Fibroblast of lung (primary cell): ENCODE data around the gene POU3F3. TPM values are rescaled to one million over a fixed set of nuclear protein-coding genes. Genes with fewer than 3 reads are reported as not detected.
A peak's percentile ranks its signal among the peaks of the same experiment; 100 is the strongest.

Experiments
- DNase-seq, 2 donors: peaks; one replicate each; pipeline versions ENCODE4 v3.0.0 to v3.0.0-alpha.2; 2010; ENCODE audit warnings: low read depth in 2 of 2
- H2AFZ ChIP-seq: 2 replicates; pipeline ENCODE4 v1.5.1; 2012; ENCODE audit warnings: low read length, control low read depth, inconsistent platforms
- H3K27ac ChIP-seq: 2 replicates; pipeline ENCODE4 v1.5.1; 2011; ENCODE audit warnings: low read length, control low read depth; ENCODE audit not compliant: insufficient read depth
- H3K27me3 ChIP-seq: 2 replicates; pipeline ENCODE4 v1.5.1; 2011; ENCODE audit warnings: mild to moderate bottlenecking, low read length; ENCODE audit not compliant: control insufficient read depth, insufficient read depth
- H3K36me3 ChIP-seq: 2 replicates; pipeline ENCODE4 v1.5.1; 2011; ENCODE audit warnings: low read length; ENCODE audit not compliant: control insufficient read depth, insufficient read depth
- H3K4me1 ChIP-seq: 2 replicates; pipeline ENCODE4 v1.5.1; 2011; ENCODE audit warnings: low read length; ENCODE audit not compliant: control insufficient read depth, insufficient read depth; ENCODE audit errors: extremely low read depth
- H3K4me2 ChIP-seq: 2 replicates; pipeline ENCODE4 v1.5.1; 2011; ENCODE audit warnings: low read length, control low read depth; ENCODE audit not compliant: insufficient read depth; ENCODE audit errors: extremely low read depth
- H3K4me3 ChIP-seq, 4 experiments: fragments of 200-600 bp in 1 of 4; sonication (generic) in 1 of 4; replicated peaks in 1 of 4; 2 replicates each; pipeline ENCODE4 v1.5.1; 2011 to 2016; ENCODE audit warnings: low read length in 4 of 4, low read depth in 3 of 4, mild to moderate bottlenecking in 3 of 4, control low read depth in 2 of 4, inconsistent platforms in 1 of 4, mixed read lengths in 1 of 4; ENCODE audit not compliant: insufficient read depth in 1 of 4; ENCODE audit errors: control extremely low read depth in 1 of 4
- H3K79me2 ChIP-seq: 2 replicates; pipeline ENCODE4 v1.5.1; 2012; ENCODE audit warnings: mild to moderate bottlenecking, low read length, inconsistent platforms; ENCODE audit not compliant: control insufficient read depth, insufficient read depth
- H3K9ac ChIP-seq: 2 replicates; pipeline ENCODE4 v1.5.1; 2011; ENCODE audit warnings: mild to moderate bottlenecking, low read length, control low read depth; ENCODE audit not compliant: insufficient read depth
- H3K9me3 ChIP-seq: 2 replicates; pipeline ENCODE4 v1.5.1; 2012; ENCODE audit warnings: low read depth, low read length; ENCODE audit not compliant: control insufficient read depth, insufficient read depth
- H4K20me1 ChIP-seq: 2 replicates; pipeline ENCODE4 v1.5.1; 2011; ENCODE audit warnings: low read length; ENCODE audit not compliant: control insufficient read depth, insufficient read depth; ENCODE audit errors: extremely low read depth
- EZH2 ChIP-seq: IDR thresholded peaks from 2 replicates; pipeline ENCODE4 v1.5.1; 2012; ENCODE audit warnings: low read length, control low read depth, mild to moderate bottlenecking; ENCODE audit errors: missing control alignments
- polyA plus RNA-seq, 2 donors: library from polyadenylated mRNA; depleted of rRNA in 1 of 2; stranded (reverse) in 1 of 2; unstranded in 1 of 2; fragments of >200 nt; gene quantifications; 2 replicates each; pipeline ENCODE4 v1.2.1, GENCODE V29; 2011 to 2012; ENCODE audit warnings: missing spikeins in 1 of 2
- total RNA-seq: library from RNA; depleted of rRNA; stranded (reverse); fragments of >200 nt; gene quantifications from 2 replicates; pipeline ENCODE4 v1.2.1, GENCODE V29; 2014
- TF ChIP-seq, protein P1 (sequence below), 2 donors: IDR thresholded peaks in 1 of 2; conservative IDR thresholded peaks in 1 of 2; 1 replicate in 1 of 2; 2 replicates in 1 of 2; pipeline ENCODE4 v1.5.1; 2011 to 2012; ENCODE audit warnings: low read length in 2 of 2, control low read depth in 1 of 2, inconsistent platforms in 1 of 2, low read depth in 1 of 2, mild to moderate bottlenecking in 1 of 2

POU3F3 gene
- total and polyA plus RNA-seq, 2 donors (not counting 1 experiment from before 2014, with no cell fraction given), result 0.01 TPM; not detected in 1

DNA sequence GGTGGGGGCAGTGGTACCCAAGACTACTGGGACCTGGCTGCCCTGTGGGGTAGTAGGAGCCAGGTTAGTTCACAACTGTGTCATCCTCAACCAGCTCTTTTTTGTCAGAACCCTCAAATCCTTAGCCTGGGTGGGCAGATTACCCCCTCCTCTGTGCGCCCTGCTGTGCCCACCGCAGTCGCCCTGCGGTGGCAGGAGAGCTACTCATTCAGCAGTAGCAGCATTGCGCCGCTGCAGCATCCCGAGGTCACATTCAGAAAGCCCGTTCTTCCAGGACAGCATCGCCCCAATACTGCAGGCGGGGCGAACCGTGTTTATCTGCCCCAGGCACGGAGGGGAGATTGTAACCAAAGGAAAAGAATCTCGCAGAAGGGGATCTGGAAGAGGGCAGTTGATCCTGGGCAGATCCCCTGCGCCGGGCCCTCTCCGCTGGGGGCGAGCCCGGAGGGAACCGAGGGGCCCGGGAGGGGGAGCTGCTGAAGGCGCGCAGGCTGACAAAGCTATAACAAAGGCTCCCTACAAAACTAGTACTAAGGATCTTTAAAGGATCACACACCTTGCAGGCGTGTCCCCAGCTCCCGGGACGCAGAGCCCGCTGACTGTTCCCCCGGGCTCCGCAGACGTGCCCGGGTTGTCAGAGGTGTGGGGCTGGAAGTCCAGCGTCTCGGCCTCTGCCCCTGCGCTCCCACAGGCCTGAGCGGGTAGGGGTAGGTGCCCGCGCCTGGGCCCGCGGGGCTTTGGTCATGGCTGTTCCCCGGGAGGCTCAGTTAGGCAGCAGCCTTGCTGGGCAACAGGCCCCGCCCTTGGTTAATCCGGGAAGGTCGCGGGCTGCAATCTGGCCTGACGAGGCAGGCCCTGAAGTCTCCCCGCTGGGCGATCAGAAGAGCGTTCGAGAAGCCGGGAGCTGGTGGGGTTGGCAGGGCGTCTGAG is 13.2 kb downstream of the POU3F3 start:
- H3K9ac ChIP-seq, result no peak overlapping the region
- DNase-seq, result peak in 1 of 2 donors; percentile 30
- no peaks in the 10 kb centered on the region for H3K79me2 ChIP-seq
- TF ChIP-seq EZH2, result no peak
- TF ChIP-seq, protein P1, sequence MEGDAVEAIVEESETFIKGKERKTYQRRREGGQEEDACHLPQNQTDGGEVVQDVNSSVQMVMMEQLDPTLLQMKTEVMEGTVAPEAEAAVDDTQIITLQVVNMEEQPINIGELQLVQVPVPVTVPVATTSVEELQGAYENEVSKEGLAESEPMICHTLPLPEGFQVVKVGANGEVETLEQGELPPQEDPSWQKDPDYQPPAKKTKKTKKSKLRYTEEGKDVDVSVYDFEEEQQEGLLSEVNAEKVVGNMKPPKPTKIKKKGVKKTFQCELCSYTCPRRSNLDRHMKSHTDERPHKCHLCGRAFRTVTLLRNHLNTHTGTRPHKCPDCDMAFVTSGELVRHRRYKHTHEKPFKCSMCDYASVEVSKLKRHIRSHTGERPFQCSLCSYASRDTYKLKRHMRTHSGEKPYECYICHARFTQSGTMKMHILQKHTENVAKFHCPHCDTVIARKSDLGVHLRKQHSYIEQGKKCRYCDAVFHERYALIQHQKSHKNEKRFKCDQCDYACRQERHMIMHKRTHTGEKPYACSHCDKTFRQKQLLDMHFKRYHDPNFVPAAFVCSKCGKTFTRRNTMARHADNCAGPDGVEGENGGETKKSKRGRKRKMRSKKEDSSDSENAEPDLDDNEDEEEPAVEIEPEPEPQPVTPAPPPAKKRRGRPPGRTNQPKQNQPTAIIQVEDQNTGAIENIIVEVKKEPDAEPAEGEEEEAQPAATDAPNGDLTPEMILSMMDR (conservative IDR thresholded peaks at IDR 0.05 in 1 of 2, IDR thresholded peaks at IDR 0.05 in 1 of 2; ENCODE audit: low read depth in 1 of 2, low read length in 2 of 2), result no peak
- no peaks in the 10 kb centered on the region for H3K9me3 ChIP-seq
- H3K27me3 ChIP-seq, result peaks cover 43% of the 10 kb centered on the region
- H3K36me3 ChIP-seq, result no peaks in the 10 kb centered on the region
- H4K20me1 ChIP-seq, result no peaks in the 10 kb centered on the region
- no peak overlapping the region for H3K27ac ChIP-seq
- H3K4me3 ChIP-seq, result no peak overlapping the region
- no peaks in the 10 kb centered on the region for H3K4me1 ChIP-seq
- no peak overlapping the region for H2AFZ ChIP-seq
- no peak overlapping the region for H3K4me2 ChIP-seq

DNA sequence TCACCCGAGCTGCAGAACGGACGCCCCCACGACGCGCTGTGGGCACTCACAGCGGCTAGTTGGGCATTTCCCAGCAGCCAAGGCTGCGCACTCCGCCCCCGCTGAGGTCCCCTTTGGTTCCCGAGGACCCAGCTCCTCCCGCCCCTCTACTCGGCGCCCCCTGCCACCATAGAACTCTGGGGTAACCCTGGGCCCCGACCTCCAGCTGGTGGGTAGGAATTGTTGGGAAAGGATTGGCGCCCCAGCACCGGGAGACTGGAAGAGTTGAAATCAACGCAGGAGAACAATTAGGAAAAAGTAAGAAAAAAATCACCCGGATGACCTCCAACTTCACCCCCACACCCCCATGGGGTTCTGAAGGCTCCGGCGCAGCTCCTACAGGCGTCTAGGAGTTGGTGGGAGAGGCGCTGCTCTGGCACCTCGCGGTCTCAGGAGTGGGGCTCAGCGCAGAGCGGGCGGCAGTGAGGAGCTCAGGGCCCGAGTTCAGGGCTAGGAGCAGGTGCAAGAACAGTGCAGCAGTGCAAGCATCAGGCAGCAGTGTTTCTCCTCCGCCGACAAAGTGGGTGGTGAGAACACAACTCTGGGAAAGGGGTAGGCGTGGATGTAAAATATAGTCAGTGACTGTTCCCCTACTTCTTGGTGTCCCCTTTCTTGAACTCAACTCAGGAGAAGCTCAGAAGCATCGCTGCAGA is 14.0 kb downstream of the POU3F3 start:
- Histone ChIP-seq H3K9ac (no peak overlapping the region), H3K4me2 (no peak overlapping the region), H3K27me3 (peaks cover 46% of the 10 kb centered on the region), H3K4me1 (no peaks in the 10 kb centered on the region), H3K36me3 (no peaks in the 10 kb centered on the region), H4K20me1 (no peaks in the 10 kb centered on the region), H3K79me2 (no peaks in the 10 kb centered on the region), H3K27ac (no peak overlapping the region), H2AFZ (no peak overlapping the region), H3K4me3 (no peak overlapping the region), H3K9me3 (no peaks in the 10 kb centered on the region)
- DNase-seq, result no peak
- TF ChIP-seq, protein P1 (conservative IDR thresholded peaks at IDR 0.05 in 1 of 2, IDR thresholded peaks at IDR 0.05 in 1 of 2; ENCODE audit: low read depth in 1 of 2, low read length in 2 of 2), result no peak
- no peak for TF ChIP-seq EZH2

DNA sequence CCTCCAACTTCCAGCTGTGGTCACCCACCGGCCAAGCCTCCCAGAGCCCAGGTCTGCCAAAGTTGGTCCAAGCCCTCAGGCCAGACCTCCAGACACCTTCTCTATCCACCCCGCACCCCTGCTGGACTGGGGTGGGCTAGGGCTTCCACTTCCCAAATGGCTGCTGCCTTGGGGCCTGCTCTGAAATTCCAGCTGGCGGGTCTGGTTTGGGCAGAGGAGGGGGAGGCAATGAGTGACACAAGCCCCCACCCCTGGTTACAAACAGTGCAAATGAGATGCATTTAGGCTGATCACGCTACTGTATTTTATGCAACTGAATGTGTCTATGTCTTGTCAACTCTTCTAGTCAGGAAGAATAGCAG is 14.6 kb downstream of the POU3F3 start:
- TF ChIP-seq, protein P1 (conservative IDR thresholded peaks at IDR 0.05 in 1 of 2, IDR thresholded peaks at IDR 0.05 in 1 of 2; ENCODE audit: low read depth in 1 of 2, low read length in 2 of 2), result no peak
- TF ChIP-seq EZH2, result no peak
- Histone ChIP-seq H3K4me2 (no peak overlapping the region), H2AFZ (no peak overlapping the region), H3K9ac (no peak overlapping the region), H3K4me1 (no peaks in the 10 kb centered on the region), H3K9me3 (no peaks in the 10 kb centered on the region), H3K27ac (no peak overlapping the region), H4K20me1 (no peaks in the 10 kb centered on the region), H3K27me3 (peaks cover 43% of the 10 kb centered on the region), H3K4me3 (no peak overlapping the region), H3K36me3 (no peaks in the 10 kb centered on the region), H3K79me2 (no peaks in the 10 kb centered on the region)
- DNase-seq, result no peak
